Pancreas (tissue), 10 donors: ENCODE measurements around the gene SLC2A8. TPM values are rescaled to one million over a fixed set of nuclear protein-coding genes. Genes with fewer than 3 reads are reported as not detected.

Experiments
- ATAC-seq, 4 donors: fragments of 200-7000 bp; cut with Tn5 transposase; one replicate each; pipeline versions ENCODE4 v1.8.0 to v1.9.1; 2020; ENCODE audit warnings: mild to moderate bottlenecking in 4 of 4, moderate library complexity in 4 of 4
- DNase-seq, 6 donors: peaks; one replicate each; pipeline ENCODE4 v3.0.0-alpha.2; 2020
- FAIRE-seq: peaks from 2 replicates; lab custom pipeline; 2012; peaks lifted over from hg19 to GRCh38; lab: Jason Lieb, UNC
- H3K27ac ChIP-seq, 4 donors: fragments of 200-600 bp; sonication (generic); 1 replicate in 3 of 4; 2 replicates in 1 of 4; pipeline versions ENCODE4 v1.5.0 to v1.8.0; 2020
- H3K27me3 ChIP-seq, 4 donors: fragments of 200-600 bp; one replicate each; pipeline ENCODE4 v1.8.0; 2021
- H3K36me3 ChIP-seq, 3 donors: fragments of 200-600 bp; sonication (generic) in 1 of 3; one replicate each; pipeline versions ENCODE4 v1.5.0 to v1.8.0; 2020 to 2021
- H3K4me1 ChIP-seq, 3 donors: fragments of 200-600 bp; one replicate each; pipeline ENCODE4 v1.8.0; 2021
- H3K4me3 ChIP-seq, 4 donors: fragments of 200-600 bp; sonication (generic) in 2 of 4; one replicate each; pipeline versions ENCODE4 v1.5.0 to v1.8.0; 2020 to 2021
- H3K9me3 ChIP-seq, 4 donors: fragments of 200-600 bp; one replicate each; pipeline ENCODE4 v1.8.0; 2021
- WGBS, 2 donors: extraction: QIAGEN DNeasy Blood & Tissue Kit; methylation state at CpG; one replicate each; pipeline ENCODE4 v1.1.7; 2013; 5-methylcytosine and 5-hydroxymethylcytosine counted together
- intact Hi-C, 3 donors: fragments of 100-400 bp; cut with DNase I; formaldehyde crosslinking; loops; one replicate each; pipeline versions ENCODE4 v1.11.1 to v1.14.2; 2022
- polyA plus RNA-seq, 2 donors: library from polyadenylated mRNA; stranded (reverse); fragments of 200-250 nt; gene quantifications; one replicate each; pipeline ENCODE4 v1.2.3, GENCODE V29; 2013
- total RNA-seq, 6 donors: library from RNA; stranded (reverse); fragmentation: NEBNext Ultra II Directional in 4 of 6; extraction: Animal tissue kit (Norgen Biotek cat#: 25700) in 4 of 6; gene quantifications; one replicate each; pipeline versions ENCODE4 v1.2.1 to v1.2.4, GENCODE V29; 2021 to 2023
- TF ChIP-seq, protein P1 (sequence below), 4 donors: fragments of 200-600 bp; sonication (generic) in 3 of 4; IDR thresholded peaks; one replicate each; pipeline versions ENCODE4 v1.5.0 to v1.8.0; 2021; ENCODE audit warnings: antibody characterized with exemption in 4 of 4
- donor health status: healthy with polysubstance abuse.
- donor health status: DM: no; HTN: no; CAD: no; lungs with moderate emphysema.
- donor health status: DM: no; HTN: no; CAD: no.
- donor health status: control.
- donor health status: control.
- donor health status: Bipolar disorder and iron deficiency.
- donor health status: DM: yes; HTN: yes; CAD: no.
- donor health status: DM: no; HTN: no; CAD: no.
- donor health status: DM: no; HTN: no; CAD: no.
- donor health status: DM: yes; HTN: yes; CAD: no.

The SLC2A8 gene
- total and polyA plus RNA-seq, 8 donors: 5.5 to 18.9 (median 7.7) TPM

DNA sequence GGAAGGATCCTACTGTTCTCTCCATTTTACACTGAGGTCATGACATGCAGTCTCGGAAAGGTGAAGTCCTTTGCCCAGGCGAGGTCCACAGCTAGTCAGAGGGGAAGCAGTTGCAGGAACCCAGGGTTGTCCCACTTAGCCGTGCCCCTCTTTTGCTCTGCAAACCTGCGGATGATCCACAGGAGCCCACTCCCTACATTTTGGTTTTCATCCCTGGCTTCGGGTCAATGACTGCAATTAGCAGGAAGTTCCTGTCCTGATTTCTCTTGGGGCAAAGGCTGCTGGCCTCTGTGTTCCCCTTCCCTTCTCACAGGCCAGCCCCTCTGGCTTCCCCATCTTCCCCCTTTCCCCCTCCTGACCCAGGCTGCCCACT is 1.3 kb downstream of the SLC2A8 start:
- Histone ChIP-seq H3K36me3 (no peaks in the 10 kb centered on the region), H3K27ac (no peak overlapping the region), H3K4me1 (peaks cover 0 to 6% (median 0%) of the 10 kb centered on the region in 3 donors), H3K27me3 (no peaks in the 10 kb centered on the region), H3K9me3 (no peaks in the 10 kb centered on the region), H3K4me3 (peak overlapping the region; percentile 69 to 94 (median 85))
- TF ChIP-seq, protein P1, sequence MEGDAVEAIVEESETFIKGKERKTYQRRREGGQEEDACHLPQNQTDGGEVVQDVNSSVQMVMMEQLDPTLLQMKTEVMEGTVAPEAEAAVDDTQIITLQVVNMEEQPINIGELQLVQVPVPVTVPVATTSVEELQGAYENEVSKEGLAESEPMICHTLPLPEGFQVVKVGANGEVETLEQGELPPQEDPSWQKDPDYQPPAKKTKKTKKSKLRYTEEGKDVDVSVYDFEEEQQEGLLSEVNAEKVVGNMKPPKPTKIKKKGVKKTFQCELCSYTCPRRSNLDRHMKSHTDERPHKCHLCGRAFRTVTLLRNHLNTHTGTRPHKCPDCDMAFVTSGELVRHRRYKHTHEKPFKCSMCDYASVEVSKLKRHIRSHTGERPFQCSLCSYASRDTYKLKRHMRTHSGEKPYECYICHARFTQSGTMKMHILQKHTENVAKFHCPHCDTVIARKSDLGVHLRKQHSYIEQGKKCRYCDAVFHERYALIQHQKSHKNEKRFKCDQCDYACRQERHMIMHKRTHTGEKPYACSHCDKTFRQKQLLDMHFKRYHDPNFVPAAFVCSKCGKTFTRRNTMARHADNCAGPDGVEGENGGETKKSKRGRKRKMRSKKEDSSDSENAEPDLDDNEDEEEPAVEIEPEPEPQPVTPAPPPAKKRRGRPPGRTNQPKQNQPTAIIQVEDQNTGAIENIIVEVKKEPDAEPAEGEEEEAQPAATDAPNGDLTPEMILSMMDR (IDR thresholded peaks at IDR 0.05): no peak
- 44 to 54% methylated on average over 5 of the region's 5 CpGs for WGBS, 2 donors
- ATAC-seq: no peak
- no peak for DNase-seq
- no peak for FAIRE-seq
- intact Hi-C loops: no loop called here

DNA sequence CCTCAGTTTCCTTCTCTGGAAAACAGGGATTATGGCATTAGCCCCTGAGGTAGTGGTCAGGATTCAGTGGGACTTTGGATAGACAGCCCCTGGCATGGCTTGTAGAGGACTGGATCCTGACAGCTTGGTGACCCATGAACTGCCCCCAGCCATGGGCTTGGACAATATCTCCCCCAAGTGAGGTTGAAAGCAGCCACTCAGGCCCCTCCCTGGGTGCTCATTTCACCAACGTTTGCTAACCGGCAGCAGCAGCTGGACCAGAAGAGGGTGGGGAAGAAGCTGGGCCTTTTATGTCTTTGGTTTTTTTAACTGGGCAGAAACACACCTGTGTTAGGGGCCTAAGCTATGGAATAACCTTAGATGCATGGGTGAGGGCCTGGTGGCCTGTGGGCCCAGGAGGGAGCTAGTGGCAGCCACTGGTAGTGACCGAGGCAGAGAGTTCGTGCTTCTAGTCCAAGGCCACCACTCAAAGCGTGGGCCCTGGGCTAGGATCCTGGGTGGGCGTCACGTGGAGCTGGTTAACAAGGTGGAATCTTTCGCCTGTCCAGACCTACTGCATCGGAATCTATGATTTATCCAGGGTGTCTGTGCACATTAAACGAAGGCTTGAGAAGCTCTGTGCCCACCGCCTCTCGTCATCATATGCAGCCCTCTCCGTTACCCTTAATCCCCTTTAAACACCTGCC is 1.9 kb downstream of the SLC2A8 start:
- TF ChIP-seq, protein P1 (IDR thresholded peaks at IDR 0.05): no peak
- FAIRE-seq (no peak), ATAC-seq (no peak), DNase-seq (no peak)
- Histone ChIP-seq H3K36me3 (no peaks in the 10 kb centered on the region), H3K4me1 (peaks cover 0 to 6% (median 0%) of the 10 kb centered on the region in 3 donors), H3K9me3 (no peaks in the 10 kb centered on the region), H3K4me3 (peak overlapping the region in 1 of 4 donors; percentile 94), H3K27me3 (no peaks in the 10 kb centered on the region), H3K27ac (no peak overlapping the region)
- 85 to 90% methylated on average over 13 of the region's 13 CpGs for WGBS, 2 donors
- intact Hi-C loops: no loop called here

DNA sequence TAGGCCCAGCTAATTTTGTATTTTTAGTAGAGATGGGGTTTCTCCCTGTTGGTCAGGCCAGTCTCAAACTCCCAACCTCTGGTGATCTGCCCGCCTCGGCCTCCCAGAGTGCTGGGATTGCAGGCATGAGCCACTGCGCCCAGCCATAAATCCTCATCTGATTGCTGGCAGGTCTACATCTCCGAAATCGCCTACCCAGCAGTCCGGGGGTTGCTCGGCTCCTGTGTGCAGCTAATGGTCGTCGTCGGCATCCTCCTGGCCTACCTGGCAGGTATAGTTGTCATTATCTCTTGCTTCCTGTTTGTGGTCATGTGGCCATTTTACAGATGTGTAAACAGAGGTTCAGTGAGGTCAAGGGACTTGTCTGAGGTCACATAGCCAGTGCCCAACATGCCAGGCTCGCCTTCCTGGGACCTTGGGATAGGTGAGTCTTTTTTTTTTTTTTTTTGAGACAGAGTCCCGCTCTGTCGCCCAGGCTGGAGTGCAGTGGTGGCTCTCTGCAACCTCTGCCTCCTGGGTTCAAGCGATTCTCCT is 2.8 kb downstream of the SLC2A8 start:
- 91 to 95% methylated on average over 14 of the region's 14 CpGs for WGBS, 2 donors
- no peak overlapping the region for H3K4me3 ChIP-seq

DNA sequence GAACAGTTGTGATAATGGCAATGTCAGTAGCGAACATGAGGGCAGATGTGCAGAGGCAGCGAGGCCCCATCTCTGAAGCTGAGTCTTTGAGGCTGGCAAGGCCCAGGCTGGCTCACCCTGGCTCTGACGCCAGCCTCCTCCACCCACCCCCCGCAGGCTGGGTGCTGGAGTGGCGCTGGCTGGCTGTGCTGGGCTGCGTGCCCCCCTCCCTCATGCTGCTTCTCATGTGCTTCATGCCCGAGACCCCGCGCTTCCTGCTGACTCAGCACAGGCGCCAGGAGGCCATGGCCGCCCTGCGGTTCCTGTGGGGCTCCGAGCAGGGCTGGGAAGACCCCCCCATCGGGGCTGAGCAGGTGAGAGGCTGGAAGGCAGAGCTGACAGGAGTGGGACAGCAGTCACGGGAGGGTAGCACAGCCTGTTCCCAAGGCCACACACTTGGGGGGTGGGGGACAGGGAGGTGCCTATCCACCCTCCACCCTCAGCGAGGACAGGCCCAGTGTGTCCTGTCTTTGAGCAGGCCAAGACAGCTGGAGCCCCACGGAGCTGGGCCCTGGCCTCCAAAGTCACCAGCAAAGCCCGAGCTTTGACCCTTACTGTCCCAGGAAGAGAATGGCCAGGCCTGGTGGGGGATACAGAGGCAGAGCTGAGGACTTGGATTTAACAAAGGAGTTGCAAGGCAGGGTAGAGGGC is 5.6 kb downstream of the SLC2A8 start:
- intact Hi-C loops: no loop called here
- DNase-seq (peak in 1 of 6 donors; percentile 72), ATAC-seq (no peak), FAIRE-seq (no peak)
- Histone ChIP-seq H3K27me3 (no peaks in the 10 kb centered on the region), H3K27ac (no peak overlapping the region), H3K36me3 (peaks cover 0 to 8% (median 0%) of the 10 kb centered on the region in 3 donors), H3K4me3 (no peak overlapping the region), H3K4me1 (peaks cover 0 to 6% (median 0%) of the 10 kb centered on the region in 3 donors), H3K9me3 (no peaks in the 10 kb centered on the region)
- TF ChIP-seq, protein P1 (IDR thresholded peaks at IDR 0.05): no peak
- 82 to 86% methylated on average over 18 of the region's 18 CpGs for WGBS, 2 donors

More for the DNA sequence above, 2.8 kb downstream of the SLC2A8 start:
- intact Hi-C loops: no loop called here
- H3K27me3 ChIP-seq: no peaks in the 10 kb centered on the region
- H3K27ac ChIP-seq: no peak overlapping the region
- peaks cover 0 to 6% (median 0%) of the 10 kb centered on the region in 3 donors for H3K4me1 ChIP-seq
- no peaks in the 10 kb centered on the region for H3K36me3 ChIP-seq
- no peak for ATAC-seq
- no peak for FAIRE-seq
- no peak for DNase-seq
- H3K9me3 ChIP-seq: no peaks in the 10 kb centered on the region
- TF ChIP-seq, protein P1 (IDR thresholded peaks at IDR 0.05): no peak
